ENCODE results near the gene NAXE.

- no peak for TF ChIP-seq CTCF (IDR thresholded peaks at IDR 0.05)
- no peak for TF ChIP-seq EZH2 (IDR thresholded peaks at IDR 0.05)
Observed at GRCh38 chr1:156601892-156602291, 10.3 kb downstream of the NAXE start.

All from neural progenitor cell (in vitro differentiated cells).